GM19099 (cell line): Measurements from ENCODE around the gene SRXN1.

Source experiments
- POLR2A ChIP-seq: IDR thresholded peaks from 3 replicates; pipeline ENCODE4 v1.6.1; 2011; ENCODE audit warnings: low read depth; ENCODE audit not compliant: insufficient read length; ENCODE audit errors: extremely low read depth

The SRXN1 gene

DNA sequence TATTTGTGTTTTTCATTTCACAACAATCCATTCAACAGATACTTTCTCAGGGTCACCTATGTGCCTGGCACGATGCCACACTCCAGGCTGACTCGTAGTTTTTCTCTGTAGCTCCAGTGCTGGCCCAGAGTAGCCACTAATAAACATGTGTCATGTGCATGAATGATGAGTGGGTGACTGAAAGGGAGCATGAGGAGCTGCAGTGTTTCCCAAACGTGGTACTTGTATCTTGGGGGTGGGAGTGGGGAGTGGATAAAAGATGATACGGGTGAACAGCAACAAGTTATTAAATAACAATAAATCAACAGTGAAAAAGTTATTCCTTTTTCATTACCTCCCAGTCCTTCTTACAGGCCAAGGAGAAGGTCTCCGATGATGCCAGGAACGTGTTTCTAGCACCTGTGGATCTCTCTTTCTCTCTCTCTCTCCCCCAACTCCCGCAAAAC is 17.1 kb downstream of the SRXN1 start:
- TF ChIP-seq POLR2A, result no peak

DNA sequence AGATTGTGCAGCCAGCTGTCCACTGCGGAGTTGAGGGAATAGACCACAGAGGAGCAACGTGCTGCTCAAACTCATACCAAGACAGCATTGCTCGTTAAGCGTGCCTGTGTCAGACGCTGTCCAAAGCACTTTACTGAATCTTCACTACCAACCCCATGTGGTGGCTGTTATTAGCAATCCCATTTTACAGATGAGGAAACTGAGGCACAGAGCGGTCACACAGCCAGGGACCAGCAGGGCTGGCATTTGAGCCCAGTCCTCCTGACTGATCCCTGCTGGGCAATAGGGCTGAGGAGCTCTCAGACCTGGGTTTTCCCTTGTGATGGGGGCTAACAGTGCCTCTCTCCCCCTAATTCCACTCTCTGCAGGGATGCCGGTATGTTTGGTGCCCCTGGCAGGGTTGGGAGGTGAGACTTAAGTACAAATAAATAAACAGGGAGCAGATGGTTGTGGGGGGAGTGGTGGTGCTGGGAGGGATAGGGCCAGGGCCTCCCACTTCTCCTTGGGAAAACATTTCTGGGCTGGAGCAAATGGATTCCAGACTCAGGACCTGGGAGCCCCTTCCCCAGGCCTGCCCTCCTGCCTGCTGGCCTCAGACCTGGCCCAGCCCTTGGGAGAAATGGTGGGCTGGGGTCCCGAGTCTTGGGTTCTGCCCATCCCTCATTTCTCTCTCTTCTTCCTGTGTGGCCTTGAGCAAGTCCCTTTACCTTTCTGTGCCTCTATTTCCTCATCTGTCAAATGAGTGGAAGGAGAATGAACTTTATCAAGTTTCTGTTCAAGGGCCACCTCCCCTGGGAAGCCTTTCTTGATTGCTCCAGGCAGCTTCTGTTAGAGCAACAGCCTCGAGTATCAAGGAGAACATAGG is 17.7 kb downstream of the SRXN1 start:
- TF ChIP-seq POLR2A, result no peak

DNA sequence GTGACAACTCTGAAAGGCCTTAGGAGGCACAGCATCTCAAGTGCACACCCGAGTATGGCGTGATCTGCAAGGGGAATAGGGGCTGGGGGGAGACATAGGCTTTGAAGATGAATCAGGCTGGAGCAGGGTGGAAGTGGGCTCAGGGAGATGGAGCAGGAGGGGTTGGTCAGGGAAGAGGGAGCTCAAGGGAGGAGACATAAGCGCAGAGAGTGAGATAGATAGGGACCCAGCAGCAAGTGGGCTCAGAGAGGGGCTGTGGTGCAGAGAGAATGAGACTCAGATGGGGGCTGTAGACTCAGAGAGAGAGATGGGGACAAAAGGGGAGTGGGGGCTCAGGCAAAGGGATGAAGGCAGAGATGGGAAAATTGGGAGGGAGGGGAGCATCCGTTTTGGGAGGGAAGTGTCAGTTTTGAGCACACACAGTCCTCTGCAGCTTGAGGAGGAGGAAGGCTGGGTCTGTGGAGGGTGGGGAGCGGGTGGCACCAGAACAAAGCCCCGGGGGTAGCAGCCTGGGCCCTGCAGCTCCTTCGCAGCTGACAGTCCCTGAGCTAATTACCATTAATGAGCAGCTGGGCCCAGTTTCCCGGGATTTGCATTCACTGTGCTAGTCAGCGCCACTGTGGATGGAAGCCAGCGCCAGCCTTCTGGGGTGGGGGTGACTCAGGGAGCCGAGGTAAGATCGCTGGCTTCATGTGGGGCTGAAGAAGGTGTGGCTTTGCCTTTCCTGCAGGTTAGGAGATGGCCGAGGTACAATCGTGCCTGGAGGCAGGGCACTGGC is 18.7 kb downstream of the SRXN1 start:
- no peak for TF ChIP-seq POLR2A

DNA sequence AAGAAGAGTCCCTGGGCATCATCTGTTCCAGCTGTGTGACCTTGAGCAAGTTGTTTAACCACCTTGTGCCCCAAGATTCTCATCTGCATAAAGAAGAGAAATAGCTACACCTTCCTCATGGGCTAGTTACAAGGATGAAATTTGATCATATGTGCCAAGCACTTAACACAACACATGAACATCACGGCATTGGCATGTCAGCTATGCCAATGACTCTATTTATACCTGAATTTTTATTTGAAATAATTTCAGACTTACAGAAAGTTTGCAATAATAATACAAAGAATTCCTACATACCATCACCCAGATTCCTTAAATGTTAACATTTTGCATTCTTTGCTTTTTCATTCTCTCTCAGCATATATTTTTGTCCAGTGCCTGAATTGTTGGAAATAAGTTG is 21.9 kb downstream of the SRXN1 start:
- no peak for TF ChIP-seq POLR2A

DNA sequence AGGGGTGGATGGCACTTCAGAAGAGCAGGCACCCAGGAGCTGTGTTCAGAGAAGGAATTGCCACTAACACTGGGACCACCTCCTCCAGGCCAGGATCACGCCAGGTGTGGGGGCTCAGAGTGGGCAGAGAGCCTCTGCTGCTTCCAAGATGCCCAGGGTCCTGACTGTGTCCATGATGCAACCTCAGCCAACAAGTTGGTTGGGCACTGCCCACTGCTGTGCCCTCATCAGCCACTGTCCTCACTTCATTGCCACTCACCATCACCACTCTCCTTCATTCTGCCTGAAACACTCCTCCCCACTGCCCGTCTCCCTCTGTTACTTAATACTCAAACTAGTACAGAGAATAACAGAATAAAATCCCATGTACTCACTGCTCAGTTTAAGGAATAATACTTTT is 26.4 kb downstream of the SRXN1 start:
- no peak for TF ChIP-seq POLR2A

DNA sequence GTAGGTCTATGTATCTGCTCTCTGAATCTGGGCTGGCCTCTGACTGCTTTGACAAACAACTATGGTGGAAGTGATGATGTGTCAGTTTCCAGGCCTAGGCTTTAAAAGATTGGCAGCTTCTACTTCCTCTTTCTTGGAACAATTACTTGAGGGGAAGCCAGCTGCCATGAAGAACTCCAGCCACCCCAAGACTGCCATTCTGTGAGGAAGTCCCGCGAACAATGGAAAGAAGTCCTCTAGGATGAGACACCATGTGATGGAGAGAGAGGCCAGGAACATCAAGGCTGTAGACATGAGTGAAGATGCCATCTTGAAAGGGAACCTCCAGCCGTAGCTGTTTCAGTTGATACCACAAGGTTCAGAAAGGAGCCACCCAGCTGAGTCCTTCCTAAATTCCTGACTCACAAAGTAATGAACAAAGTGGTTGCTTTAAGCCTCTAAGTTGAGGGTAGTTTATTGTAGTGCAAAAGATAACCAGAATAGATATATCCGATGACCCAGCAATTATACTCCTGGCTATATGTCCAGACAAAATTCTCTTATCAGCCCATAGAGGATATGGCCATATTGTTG is 27.6 kb downstream of the SRXN1 start:
- no peak for TF ChIP-seq POLR2A

DNA sequence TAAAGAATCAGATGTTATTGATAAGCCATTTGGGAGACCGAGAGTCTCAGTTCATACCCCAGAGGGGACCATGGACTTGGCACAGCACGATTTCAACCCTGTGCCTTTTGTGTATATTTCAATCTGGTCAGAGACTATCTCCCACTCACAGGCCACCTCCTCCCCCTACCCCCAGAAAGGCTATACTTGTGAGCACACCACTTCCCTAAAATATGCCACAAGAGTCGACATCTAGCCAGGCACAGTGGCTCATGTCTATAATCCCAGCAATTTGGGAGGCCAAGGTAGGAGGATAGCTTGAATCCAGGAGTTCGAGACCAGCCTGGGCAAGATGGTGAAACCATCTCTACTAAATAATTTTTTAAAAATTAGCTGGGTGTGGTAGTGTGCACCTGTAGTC is 29.3 kb downstream of the SRXN1 start:
- TF ChIP-seq POLR2A, result no peak

DNA sequence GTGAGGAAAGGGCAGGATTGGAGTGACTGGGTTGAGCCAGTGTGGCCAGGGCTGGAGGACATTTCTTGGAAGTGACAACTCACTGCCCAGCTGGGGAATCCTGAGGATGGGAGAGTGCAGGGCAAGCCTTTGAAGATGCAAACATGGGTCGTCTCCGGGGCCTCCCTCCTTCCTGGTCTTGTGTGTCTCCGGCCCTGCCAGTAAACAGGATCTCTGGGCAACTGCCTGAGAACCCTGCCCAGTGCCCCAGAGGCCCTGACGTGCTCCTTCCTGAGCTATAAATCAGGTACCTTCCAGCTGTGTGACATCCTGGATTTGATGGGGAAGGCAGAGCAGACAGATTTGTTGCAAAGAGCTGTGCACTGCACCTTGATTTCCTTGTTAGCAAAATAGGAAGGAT is 30.0 kb downstream of the SRXN1 start:
- no peak for TF ChIP-seq POLR2A

DNA sequence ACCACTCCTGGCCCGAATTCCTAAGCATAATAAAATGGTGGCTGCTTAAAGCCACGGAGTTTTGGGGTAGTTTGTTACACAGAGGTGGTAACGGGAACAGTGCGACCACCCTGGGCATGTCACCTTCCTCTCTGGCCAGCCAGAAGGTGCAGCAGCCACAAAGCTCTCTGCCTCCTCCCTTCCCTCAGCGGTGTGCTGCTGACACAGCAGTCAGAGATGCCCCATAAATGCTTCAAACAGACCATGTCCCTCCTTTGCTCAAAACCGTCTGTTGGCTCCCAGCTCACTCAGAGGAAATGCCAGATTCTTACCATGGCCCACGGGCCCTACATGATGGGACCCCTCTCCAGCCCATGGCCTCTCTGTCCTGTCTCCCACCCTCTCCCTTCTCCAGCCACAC is 30.8 kb downstream of the SRXN1 start:
- no peak for TF ChIP-seq POLR2A

DNA sequence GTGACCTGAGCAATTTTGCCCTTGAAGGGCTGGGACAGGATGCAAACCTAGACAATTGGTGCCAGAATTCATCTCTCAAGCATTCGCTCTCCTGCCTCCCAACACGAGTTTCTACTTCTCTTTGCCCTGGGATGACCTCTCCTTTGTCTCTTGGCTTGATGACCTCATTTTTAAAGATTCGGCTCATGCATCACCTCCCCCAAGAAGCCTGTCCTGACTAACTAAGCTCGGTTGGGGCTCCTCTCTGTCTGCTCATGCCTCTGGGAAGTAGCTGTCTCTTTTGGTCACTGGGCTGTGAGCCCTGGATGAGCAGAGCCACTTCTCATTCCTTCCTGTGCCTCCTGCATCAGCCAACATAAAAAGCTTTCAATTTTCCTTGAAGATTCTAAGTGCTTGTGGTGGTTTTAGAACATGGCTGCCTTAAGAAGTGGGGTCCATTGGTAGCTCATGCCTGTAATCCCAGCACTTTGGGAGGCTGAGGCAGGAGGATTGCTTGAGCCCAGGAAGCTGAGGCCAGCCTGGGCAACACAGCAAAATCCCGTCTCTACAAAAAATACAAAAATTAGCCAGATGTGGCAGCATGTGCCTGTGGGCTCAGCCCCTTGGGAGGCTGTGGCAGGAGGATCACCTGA is 31.8 kb downstream of the SRXN1 start:
- TF ChIP-seq POLR2A, result no peak

DNA sequence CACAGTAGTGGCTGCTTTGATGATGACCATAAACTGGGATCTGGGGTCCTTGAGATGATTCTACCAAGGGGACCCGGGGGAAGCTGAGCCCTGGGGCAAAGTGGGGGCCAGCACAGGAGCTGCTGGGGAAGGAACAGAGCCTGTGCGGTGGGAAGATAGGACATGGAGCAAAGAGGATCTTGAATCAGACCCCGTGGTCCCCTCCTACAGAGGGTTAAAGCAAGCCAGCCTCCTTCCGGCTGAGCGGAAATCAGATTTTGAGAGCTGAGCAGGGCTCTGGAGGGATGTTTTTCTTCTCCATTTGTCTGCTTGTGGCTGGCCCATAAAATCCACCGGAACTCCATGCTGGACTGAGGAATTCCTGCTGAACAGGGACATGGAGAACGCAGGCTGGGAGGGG is 32.8 kb downstream of the SRXN1 start:
- TF ChIP-seq POLR2A, result no peak

DNA sequence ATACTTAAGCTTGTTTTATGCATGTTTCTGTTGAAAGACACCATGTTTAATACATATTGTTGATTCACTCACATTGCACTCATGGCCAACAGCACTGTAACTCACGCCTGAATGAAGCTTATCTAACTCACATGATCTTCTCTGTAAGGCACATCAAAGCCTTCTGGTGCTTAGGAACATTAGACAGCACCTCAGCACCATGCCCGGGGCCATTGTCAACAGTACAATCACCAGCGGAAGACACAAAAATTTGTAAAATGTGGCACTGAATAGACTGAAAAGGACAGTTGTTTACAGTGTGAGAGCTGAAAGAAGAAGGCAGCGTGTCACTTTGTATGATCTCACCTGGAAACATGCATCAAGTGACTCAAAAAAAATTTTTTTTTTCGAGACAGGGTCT is 34.0 kb downstream of the SRXN1 start:
- no peak for TF ChIP-seq POLR2A

DNA sequence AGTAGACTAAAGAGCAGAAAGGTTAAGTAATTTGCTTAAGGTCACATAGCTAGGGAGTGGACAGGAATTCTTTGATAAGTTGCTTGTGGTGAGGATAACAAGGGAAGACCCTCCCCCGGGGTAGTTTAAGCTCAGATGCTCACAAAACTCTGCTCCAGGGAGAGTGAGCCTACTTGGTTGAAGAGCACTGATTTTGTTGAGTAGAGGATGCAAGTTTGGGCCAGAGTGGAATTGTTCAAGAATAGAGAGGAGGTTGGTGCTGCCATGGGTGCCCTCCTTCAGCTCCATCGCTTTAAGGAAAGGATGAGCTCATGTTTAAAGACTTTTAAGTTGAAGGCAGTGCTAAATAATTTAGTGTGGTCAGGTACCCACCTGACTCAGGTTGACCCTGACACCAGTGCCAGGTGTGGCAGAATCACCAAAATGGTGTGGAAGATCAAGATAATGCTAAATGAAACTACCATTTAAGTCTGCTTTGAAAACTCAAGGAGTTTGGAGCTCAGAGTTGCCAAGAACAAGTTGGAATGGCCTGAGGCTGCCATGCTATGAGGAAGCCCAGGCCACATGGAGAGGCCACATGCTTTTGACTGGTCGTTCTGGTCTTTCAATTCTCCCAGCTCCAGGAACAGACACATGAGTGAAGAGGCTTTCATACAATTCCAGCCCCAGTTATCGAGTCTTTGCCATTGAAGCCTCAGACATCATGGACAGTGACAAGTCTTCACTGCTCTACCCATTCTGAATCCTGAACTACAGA is 34.9 kb downstream of the SRXN1 start:
- TF ChIP-seq POLR2A, result no peak

DNA sequence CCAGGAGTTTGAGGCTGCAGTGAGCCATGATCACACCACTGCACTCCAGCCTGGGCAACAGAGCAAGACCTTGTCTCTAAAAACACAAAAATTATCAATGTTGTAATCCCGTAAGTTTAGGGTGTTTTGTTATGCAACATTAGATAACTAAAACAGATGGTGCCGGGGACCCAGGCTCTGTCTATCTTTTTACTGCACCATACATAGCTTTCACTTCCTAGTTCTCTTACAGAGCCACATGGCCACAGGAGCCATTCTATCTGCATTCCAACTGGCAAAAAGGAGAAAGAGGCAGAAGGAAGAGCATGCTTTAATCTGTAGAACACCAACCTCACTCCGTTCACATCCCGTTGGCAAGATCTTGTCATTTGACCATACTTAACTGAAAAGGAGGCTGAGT is 37.5 kb downstream of the SRXN1 start:
- TF ChIP-seq POLR2A, result no peak

DNA sequence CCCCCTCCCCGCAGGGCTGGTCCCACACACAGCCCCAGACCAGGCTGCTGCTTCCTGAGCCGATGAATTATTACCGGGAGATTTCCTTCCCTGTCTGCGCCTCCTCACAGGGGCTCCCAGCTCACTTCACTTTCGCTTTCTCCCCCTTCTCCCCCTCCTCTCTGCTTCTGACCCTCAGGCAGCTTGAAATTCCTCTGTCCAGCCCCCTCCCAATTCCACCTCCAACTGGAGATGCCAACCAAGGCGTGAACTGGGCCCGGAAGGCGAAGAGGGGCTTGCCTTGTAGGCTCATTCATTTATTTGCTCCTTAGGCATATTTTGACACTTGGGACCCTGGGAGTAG is 41.2 kb downstream of the SRXN1 start:
- no peak for TF ChIP-seq POLR2A

DNA sequence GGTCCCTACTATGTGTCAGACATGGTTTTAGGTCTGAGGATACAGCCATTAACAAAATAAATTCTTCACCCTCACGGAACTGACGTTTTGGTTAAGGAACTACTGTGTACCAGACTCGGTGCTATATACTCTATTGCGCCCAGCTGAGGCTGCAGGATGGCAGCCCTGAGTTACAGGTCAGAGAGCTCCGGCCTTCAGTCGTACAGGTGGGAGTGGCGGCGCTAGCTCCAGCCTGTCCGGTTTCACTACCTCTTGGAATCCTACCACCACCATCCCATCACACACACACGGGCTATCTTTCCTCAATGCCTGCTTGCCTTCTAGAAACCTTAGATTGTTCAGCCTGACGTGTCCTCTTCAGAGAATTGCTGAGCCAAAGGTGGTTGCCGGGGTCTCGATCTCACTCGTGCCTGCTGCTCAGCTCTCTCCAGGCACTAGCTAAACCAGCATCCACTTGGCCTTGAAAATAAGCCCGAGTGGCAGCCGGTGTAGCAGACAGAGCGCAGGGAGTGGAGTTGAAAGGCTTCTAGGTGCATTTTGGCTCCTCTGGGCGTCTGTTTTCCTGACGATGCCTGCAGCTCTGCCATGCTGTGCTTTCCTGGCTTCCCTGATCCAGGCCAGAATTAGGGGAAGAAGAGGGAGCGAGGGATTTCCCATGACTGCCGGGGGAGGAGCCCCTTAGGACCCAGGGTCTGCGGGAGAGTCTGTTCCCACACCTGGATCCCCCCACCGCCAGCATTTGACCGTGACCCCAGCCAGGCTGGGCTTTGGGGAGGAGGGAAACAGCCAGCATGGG is 41.8 kb downstream of the SRXN1 start:
- TF ChIP-seq POLR2A, result no peak
